Measurements from ENCODE around the gene N4BP2.

DNA sequence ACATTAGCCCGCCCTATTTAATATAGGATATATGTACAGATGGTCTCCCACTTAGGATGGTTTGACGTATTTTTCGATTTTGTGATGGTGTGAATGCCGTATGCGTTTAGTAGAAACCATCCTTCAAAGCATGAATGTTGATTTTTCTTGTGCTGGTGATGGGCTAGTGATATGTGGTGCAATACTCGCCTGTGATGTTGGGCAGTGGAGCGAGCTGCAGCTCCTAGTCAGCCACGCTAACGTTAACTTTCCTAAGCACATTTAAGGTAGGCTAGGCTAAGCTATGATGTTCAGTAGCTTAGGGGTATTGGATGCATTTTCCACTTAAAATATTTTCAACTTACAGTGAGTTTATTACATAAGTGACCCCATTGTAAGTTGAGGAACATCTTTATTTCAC, 103.6 kb downstream of the N4BP2 start:
- no peak for TF ChIP-seq POLR2A (IDR thresholded peaks at IDR 0.05; ENCODE audit: low read length)
- no peak for TF ChIP-seq GATA1 (IDR thresholded peaks at IDR 0.05; ENCODE audit: low read depth, low read length)

Data from erythroblast (primary cell).